CD4-positive, alpha-beta T cell treated with Interleukin-15 for 1 hour (primary cell): ENCODE results near the gene MYMK.

ENCODE experiments used
- DNase-seq: peaks from one replicate; pipeline ENCODE4 v3.0.0-alpha.2; 2020

MYMK gene

GRCh38 chr9:133517711-133518110 is 7.0 kb downstream of the MYMK start:
- no peak for DNase-seq

DNA sequence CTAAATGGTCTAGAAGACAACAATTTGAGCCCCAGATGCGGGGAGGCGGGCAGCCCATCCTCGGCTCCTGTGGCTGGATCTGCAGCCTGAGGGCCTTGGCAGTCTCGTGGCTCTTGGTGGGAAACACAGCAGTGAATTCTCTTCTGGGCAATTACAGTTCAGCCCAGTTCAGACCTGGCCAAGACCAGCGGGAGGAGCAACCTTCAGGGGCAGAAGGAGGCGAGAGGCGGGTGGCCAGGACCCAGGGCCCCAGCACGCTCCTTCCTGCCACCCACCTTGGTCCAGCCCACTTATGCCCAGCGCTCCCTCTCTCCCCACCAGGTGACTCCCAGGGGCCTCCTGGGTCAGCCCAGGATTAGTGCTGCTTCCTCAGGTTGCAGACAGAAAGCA is 7.8 kb downstream of the MYMK start:
- DNase-seq: no peak

- no peak for DNase-seq
These were observed 8.4 kb downstream of the MYMK start for GRCh38 chr9:133516256-133516960.

DNA sequence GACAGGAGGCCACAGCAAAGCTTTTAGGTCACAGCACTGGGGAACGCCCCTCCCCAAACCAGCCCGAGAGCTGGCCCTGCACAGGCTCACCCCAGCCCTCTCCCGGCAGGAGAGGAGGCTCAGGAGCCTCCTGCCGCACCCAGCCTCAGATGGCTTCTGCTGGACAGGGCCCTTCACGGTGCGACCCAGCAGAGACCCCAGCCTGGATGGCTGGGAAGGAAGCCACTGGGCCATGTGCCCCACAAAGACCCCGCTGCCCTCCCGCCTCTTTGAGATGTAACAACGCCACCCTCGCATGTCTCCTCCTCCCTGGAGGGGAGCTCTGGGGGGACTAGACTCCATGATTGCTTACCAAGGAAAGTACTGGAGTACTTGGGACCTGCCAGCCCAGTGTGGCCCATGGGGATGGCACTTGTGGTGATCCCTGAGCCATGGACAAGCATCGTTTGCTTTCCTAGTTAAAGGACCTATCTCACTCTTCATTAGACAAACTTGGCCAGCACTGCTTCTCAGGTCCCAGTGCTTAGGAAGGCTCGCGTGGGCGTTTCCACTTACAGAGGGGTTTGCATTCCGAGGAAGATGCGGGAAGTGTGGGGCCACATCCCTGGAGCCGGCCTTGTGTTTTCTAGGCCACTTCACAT is 9.0 kb downstream of the MYMK start:
- no peak for DNase-seq

DNA sequence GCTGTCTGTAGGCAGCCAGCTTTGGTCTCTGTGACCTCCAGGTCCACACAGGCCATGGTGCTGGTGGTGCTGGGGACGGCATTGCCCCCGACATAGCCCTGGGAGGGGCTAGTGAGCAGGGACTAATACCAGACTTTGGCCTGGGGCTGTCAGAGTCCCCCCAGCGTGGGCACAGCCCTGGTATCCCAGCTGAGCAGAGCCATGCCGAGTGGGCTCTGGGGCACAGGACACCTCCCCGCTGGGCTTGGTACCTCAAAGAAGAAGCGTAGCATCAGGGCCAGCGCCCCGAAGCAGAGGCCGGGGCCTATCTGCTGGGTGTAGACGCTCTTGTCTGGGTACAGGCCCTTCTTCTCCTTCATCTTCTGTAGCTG is 9.5 kb downstream of the MYMK start:
- no peak for DNase-seq

DNA sequence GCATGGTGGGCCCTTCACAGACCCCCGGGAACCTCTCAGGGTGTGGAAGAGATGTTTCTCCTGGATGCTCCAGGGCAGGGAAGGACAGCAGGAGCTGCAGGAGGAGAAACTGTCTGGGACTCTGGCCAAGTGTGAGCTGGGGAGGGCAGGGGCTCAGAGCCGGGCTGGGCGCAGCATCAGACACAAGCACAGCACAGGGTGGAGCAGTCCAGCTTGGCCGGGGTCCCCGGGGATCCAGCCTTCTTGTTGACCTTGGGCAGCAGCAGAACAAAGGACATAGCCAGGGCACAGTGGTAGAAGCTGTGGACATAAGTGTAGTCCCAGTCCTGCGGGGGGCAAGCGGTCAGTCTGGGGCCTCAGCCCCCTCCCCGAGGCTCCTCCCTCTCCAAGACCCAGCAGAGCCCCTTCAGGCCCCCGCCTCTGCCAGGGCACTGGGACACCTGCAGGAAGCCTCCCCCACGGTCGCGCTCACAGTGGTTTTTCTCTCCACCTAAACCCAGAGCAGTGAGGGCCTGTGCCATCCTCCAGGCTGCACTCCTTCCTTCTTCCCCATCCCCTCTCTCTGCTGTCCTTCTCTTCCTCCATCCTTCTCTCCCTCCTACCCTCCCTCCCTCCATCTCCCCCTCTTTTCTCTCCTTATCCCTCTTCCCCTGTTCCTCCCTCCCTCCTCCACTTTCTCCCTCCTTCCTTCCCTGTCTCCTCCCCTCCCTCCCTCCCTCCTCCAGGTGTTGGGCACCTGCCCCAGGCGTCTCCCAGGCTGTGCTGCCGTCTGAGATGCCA is 10.1 kb downstream of the MYMK start:
- DNase-seq: no peak

- no peak for DNase-seq
These were observed 11.3 kb downstream of the MYMK start for GRCh38 chr9:133513214-133514100.

- no peak for DNase-seq
These were observed 12.2 kb downstream of the MYMK start for GRCh38 chr9:133512253-133513213.

DNA sequence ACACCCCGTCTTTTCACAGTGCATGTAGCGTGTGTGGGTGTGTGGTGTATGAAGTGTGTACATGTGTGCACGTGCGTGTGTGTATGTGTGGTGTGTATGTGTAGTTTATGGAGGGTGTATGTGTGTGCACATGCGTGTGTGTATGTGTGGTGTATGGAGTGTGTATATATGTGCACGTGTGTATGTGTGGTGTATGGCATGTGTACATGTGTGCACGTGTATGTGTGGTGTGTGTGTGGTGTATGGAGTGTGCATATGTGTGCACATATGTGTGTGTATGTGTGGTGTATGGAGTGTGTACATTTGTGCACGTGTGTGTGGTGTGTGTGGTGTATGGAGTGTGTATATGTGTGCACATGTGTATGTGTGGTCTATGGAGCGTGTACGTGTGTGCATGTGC is 13.2 kb downstream of the MYMK start:
- DNase-seq: no peak

GRCh38 chr9:133510926-133511505 is 13.7 kb downstream of the MYMK start:
- DNase-seq: no peak

- DNase-seq: no peak
These were observed 15.3 kb downstream of the MYMK start for GRCh38 chr9:133509179-133510083.

DNA sequence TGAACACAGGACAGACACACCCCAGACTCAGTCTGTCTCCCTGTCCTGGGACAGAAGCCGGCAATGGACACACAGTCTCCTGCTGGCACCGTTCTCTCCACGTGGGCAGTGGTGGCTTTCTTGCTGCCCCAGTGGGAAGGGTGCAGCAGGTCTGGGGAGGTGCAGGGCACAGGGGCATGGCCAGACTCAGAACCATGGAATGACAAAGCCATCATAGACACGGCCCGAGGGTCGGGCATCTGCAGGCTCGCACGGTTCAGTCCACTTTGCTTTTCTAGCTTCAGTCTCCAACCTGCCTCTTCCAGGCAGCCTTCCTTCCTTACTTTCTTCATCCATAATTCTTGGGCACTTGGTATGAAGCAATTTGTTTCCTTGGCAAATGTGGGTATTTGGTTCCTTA is 16.7 kb downstream of the MYMK start:
- DNase-seq: no peak

DNA sequence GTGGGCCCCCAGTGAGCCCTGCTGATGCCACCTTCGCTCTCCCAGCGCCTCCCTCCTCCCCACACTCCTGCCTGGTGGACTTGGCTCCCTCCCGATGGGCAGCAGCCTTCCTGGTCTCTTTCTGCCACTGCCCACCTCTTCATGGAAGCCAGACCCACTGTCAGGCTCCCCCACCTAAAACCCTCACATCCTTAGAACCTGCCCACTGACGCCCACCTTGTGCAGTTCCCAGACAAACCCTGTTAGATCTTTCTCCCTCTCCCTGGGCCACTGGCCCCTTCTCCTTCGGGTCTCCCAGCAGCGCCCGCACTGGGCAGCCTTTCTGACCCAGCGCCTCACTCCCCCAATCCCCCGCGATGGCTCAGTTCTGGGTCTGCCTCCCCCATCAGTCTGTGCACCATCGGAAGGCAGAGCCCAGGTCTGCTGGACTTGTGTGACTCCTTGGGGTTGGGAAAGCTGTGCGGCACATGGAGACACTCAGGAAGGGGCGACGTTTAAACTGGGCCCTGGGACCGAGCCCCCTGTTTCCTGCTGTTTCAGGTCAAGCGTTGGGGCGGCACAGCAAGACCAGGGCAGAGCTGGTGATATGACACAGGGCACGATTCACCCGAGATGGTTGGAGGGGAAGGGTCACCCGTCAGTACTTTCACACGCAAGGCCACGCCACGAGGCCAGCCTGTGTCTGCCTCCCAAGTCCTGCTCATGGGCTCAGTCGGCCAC is 17.4 kb downstream of the MYMK start:
- no peak for DNase-seq

GRCh38 chr9:133506653-133507038 is 18.1 kb downstream of the MYMK start:
- no peak for DNase-seq

GRCh38 chr9:133505901-133506652 is 18.7 kb downstream of the MYMK start:
- no peak for DNase-seq

DNA sequence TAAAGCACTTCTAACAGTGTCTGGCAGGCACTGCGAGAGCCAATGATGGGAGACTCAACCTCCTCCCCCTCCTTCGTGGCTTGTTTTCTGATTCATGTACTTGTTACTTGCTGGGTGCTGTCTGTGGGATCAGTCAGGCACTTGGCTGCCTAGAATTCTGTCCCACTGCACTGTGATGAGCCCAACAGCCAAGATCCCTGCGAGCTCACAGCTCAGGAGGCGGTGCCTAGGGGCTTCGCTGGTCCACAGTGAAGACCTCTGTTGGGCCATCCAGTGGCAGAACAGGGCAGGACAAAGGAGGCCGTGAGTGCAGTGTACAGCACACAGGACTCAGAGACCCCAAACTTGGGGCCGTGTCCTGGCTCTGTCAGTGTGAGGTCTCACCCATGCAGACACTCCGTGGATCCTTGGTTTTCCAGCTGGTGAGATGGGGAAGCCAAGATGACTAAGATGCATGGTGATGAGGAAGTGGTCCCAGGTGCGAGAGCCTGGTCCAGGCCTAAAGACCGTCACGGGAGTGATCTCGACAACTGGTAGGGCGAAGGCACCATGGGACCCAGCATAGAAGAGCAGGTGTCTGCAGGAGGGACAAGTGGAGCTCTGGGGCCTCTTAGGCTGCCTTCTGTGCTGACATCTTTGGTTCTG is 19.5 kb downstream of the MYMK start:
- DNase-seq: no peak

DNA sequence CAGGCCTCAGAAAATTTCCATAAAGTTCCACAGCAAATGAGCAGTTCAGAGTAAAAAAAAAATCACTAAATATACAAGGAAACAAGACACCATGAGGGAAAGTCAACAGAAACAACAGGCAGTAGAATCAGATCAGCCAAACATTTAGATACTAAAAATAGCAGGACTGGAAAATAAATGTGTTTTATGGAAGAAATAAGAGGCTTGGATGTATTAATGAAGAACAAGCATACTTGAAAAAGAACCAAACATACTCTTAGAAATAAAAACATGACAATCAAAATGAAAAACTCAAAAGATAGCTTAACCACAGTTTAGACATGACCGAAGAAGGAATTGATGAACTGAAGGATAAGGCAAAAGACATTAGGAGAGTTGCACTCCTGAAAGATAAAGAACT is 22.6 kb downstream of the MYMK start:
- DNase-seq: no peak

GRCh38 chr9:133499892-133500270 is 24.9 kb downstream of the MYMK start:
- no peak for DNase-seq
